Stimulated activated CD8-positive, alpha-beta memory T cell treated with anti-CD3 and anti-CD28 coated beads, Interleukin-2, amount 100 ng/mL, for 48 hours (primary cell): ENCODE data around the gene AKR1C3.
"Not testable (repeated sequence)": the region's sequence is repeated elsewhere in the genome, so short reads cannot be mapped to it uniquely, and the experiment has no call there.

Experiments
- DNase-seq, 2 donors: peaks; one replicate each; pipeline ENCODE4 v3.0.0-alpha.2; 2020; ENCODE audit warnings: low read depth in 2 of 2

The AKR1C3 gene

DNA sequence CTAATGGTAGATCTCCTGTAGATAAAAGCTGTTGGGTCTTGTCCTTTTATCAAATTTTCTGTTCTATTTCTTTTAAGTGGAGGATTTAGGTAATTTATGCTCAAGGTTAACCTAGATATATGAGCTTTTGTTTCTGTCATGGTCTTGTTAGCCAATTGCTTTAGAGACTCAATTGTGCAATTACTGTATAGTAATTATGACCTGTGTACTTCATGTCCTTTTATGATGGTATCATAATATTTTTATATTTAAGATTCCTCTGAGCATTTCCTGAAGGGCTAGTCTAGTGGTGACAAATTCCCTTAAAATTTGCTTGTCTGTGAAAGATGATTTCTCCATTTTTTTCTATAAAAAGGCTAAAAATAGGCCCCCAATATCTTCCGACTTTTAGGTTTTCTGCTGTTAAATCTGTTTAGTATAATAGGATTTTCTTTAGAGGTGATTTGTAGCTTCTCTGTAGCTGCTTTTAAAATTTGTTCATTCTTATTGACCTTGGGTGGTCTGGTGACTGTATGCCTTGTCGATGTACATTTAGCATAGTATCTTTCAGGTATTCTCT is 5.4 kb upstream of the AKR1C3 start:
- no peak for DNase-seq

DNA sequence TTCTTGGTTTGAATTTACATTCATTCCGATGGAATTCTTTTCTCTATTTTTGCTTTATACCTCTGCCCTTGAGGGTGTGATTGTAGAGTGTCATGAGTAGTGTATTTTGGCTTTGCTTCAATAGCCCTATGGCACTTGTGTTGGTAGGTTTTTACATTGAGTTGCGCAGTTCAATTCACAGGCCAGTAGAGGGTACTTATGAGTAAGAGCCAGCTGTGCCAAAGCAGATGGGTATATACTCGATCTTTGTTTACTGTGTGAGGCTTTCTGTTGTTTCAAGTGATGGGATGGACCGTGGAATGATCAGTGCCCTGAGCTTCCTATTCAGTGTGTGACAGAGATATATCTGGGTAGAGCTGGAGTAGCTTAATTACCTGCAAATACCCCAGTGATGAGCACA is 4.3 kb upstream of the AKR1C3 start:
- DNase-seq, result no peak

DNA sequence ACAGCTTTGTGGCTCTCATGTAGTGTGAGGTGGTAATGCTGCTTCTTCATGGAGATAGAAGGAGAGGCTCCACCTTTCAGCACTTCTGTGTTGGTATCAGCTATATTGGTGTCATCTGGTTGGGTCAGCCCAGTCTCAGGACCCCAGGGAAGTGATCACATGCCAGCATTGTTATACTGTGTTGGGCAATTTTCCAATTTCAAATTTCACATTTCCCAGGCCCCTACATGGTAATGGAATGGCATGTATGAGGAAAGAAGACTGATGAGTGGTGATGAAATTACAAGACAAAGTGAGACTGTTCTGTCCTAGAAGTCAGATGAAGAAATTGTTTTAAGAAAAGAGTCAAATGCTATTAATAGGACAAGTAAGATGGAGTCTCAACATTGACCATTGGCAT is 3.7 kb upstream of the AKR1C3 start:
- no peak for DNase-seq

DNA sequence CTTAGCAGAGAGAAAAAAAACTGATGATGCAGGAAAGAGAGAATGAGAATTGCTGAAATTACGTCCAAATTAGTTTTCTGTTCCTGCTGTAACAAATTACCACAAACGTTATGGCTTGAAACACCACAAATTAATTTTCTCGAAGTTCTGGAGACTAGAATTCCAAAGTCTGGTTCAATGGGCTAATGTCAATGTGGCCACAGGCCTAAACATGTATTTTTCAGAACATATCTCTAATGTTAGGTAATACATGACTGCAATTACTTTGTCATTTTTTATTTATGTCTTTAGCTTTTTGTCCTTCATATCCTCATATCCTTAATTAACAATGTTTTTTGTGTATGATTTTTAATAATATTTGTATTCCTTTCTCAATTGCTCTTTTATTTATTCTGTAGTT is 3.0 kb upstream of the AKR1C3 start:
- no peak for DNase-seq

GRCh38 chr10:5092375-5092774 is 1.8 kb upstream of the AKR1C3 start:
- no peak for DNase-seq

DNA sequence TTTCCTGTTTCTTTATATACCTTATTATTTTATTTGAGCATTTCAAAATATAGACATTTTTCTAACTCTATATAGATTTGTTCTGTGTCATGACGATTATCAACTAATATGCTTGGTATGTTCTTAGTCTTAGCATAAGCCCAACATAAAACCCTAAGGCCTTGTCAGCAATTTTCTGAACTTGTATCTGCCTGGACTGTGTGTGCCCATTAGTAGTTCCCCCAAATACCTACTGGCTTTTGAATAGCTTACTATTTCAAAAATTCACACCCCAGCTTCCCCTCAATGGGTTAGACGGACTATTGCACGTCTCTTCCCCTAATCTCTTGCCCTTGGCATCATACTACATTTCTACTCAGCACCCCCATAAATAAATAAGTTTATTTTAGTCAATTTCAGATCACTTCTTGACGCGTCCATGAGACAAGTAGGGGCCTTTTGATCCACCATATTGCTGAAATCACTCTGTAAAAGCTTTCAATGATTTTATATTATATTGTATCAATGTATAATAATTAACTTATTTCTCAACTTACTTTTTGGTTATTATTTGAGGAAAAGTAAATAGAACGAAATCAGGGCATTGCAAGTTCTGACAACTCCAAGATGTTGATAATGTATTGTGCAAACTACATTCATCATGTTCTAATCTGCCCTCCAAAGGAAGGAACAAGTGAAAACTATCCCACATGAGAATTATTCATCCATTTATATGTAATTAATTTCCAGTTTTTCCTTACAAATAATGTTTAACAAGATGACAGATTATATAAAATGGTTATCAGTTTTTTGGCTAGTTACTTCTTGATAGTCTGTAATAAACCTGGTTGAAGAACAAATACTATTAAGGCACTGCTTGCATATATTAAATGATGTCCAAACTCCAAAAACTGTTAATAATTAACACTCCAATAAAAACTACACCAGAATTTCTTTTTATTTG is 1.1 kb upstream of the AKR1C3 start:
- no peak for DNase-seq

DNA sequence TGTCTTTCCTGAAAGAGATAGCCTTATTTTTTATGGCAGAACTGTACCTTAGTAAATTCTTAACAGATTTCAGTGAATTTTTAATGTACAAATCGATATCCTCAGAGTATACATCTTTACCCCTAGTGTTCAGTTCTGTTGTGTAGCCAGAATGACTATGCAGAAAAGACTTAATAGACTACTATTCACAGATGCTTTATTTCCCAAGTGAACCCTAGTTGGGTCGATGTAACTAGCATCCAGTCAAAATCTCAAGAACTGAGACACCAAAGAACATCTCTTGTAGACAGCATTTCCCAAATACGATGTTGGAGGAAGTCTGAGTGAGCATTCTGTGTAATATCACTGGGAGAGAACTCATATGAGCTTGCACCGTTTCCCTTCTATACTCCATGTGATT is 1.5 kb downstream of the AKR1C3 start:
- no peak for DNase-seq

GRCh38 chr10:5096108-5096507 is 1.9 kb downstream of the AKR1C3 start:
- DNase-seq, result no peak

DNA sequence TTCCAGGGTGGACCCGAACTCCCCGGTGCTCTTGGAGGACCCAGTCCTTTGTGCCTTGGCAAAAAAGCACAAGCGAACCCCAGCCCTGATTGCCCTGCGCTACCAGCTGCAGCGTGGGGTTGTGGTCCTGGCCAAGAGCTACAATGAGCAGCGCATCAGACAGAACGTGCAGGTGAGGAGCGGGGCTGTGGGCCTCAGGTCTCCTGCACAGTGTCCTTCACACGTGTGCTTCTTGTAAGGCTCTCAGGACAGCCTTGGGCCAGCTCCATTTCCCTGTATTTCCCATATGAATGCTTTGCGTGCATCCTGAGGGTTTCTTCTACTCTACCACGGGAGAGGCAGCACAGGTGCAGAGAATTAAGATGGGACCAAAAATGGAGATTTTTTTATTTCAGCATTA is 8.3 kb downstream of the AKR1C3 start:
- not testable (repeated sequence) for DNase-seq

- DNase-seq, result no peak
These were observed 9.3 kb downstream of the AKR1C3 start for GRCh38 chr10:5103481-5103880.

DNA sequence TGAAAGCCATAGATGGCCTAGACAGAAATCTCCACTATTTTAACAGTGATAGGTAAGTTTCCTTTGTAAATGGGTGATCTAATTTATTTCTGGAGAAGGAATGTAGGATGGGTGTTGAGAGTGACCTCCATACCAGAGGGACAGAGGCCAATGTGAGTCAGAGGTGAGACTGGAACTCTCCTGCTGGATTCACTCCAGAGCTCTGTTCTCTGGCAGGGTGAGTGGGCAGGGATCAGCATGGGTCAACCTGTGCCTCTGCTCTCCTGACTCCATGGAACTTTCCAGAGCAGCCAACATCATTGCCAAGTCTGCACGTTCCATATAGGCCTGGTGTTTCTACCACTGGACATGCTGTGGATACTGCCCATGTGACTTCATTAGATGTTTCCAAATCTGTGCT is 11.4 kb downstream of the AKR1C3 start:
- DNase-seq, result no peak

- no peak for DNase-seq
These were observed 12.3 kb downstream of the AKR1C3 start for GRCh38 chr10:5106553-5106952.

DNA sequence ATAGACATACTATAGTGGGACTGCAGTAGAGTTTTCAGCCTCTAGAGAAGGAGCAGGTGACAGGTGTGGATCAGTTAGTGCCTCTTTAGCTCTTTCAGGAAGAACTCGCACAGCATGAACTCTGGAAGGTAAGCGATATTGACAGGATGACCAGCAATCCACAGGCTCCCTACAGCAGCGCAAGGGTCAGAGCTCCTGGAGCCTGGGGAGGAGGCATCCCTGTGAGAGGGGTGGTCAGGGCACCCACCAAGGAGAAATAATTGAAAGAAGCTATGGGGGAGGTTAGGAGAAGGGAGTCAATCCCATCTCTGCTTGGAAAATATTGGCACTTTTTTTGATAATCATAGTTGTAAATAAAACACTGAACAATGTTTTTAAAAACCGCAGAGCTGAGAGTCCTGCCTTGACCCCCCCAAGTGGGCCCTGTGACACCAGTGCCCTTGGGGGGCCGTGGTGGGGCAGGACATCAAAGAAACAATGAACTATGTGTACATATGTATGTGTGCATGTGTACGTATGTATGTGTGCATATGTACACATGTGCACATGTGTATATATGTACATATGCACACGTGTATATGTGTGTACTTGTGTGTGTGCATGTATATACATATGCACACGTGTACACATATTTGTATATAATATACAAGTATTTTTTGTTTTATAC is 13.8 kb downstream of the AKR1C3 start:
- DNase-seq, result no peak

- DNase-seq, result no peak
These were observed 14.6 kb downstream of the AKR1C3 start for GRCh38 chr10:5108658-5109416.

GRCh38 chr10:5109861-5110260 is 15.6 kb downstream of the AKR1C3 start:
- not testable (repeated sequence) for DNase-seq

- DNase-seq, result no peak
These were observed 22.4 kb downstream of the AKR1C3 start for GRCh38 chr10:5116621-5117020.

DNA sequence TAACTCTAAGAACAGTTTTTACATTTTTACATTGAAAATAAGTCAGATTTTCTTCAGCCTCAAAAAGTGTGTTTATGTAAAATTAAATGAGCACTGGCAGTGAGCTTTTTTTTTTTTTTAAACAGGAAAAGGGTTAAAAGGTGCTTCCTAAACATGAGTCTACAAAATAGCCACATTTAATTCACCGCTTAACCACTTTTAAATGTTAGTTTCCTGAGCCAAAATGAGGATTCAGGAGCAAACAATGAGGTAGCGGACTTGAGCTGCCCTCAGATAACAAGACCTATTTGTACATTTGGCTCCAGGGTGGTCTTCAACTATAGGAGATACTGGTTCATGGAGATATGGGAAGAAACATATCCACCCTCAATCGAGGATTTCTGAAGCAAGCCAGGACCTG is 22.8 kb downstream of the AKR1C3 start:
- DNase-seq, result no peak

- DNase-seq, result not testable (repeated sequence)
These were observed 25.8 kb downstream of the AKR1C3 start for GRCh38 chr10:5119997-5120396.

GRCh38 chr10:5123886-5124285 is 29.7 kb downstream of the AKR1C3 start:
- DNase-seq, result no peak

DNA sequence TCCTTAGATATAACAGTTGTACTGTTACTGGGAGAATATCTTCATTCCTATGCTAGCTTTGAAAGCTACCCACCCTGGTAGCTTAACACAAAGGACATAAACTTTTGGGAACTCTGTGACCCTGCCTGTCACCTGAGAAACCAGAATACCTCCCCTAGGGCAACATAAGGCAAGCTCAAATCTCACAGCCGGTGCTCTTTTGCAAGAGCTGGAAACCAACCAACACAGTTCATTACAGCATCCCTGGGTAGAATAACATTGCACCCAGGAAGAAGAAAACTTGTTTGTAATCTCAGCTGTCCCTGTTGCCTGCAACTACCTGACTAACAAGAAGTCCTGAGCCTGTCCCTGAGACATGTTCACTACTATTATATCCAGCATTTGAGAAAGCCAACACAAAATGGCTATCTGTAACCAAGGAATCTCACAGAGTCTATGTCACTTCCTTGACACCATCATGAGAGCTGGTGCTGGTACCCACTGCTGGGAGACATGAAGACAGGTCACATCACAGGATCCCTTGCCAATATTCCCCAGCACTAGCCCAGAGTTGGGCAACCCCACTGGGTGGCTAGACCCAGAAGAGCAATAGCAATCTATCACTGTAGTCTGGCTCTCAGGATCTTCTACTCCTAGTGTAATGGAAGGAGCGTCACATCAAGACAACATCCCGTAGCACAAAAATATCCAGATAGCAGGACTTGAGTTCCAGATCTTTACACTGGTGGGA is 31.3 kb downstream of the AKR1C3 start:
- no peak for DNase-seq

DNA sequence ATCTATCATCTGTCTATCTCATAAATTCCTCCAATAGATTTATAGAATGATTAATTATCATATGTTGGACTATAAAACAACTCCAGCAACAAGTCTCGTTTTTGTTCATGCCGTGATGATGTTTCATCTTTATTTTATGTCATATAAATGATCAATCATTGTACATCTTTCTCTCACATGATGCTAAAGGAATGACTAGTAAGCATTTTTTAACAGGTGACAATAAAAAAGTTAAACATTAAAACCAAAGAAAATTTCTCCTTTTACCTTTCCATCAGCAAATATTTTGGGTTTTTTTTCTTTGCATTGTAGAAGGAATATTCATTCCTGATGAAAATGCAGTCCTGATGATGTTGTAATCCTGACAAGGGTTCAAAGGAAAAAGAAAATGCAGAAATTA is 41.4 kb downstream of the AKR1C3 start:
- no peak for DNase-seq
